GM20431 (cell line): ENCODE results near the gene PCCA.
"Not testable (repeated sequence)": the region's sequence is repeated elsewhere in the genome, so short reads cannot be mapped to it uniquely, and the experiment has no call there.

Experiments used
- in situ Hi-C: fragments of 300-500 bp; cut with MseI, MboI; formaldehyde crosslinking; loops from one replicate; pipeline ENCODE4 v1.15.0; 2020; ENCODE audit warnings: low sequenced_read_pairs; ENCODE audit not compliant: unreplicated experiment

Gene PCCA

GRCh38 chr13:100543872-100544602 lies 455.1 kb downstream of the PCCA start:
- in situ Hi-C loops: no loop called here

- in situ Hi-C loops: no loop called here
Observed at GRCh38 chr13:100544866-100545683, 456.2 kb downstream of the PCCA start.

GRCh38 chr13:100545684-100546061 lies 456.8 kb downstream of the PCCA start:
- in situ Hi-C loops: no loop called here

GRCh38 chr13:100546713-100547405 lies 458.0 kb downstream of the PCCA start:
- in situ Hi-C loops: no loop called here

GRCh38 chr13:100547791-100548201 lies 458.9 kb downstream of the PCCA start:
- in situ Hi-C loops: no loop called here

- in situ Hi-C loops: no loop called here
Observed at GRCh38 chr13:100549316-100549715, 460.4 kb downstream of the PCCA start.

- in situ Hi-C loops: loop anchor here (25.0 kb wide), 1 partner anchor 560 kb away; no protein-coding TSS in a partner anchor
Observed at GRCh38 chr13:100552755-100553154, 463.9 kb downstream of the PCCA start.

GRCh38 chr13:100559886-100560285 lies 471.0 kb downstream of the PCCA start:
- in situ Hi-C loops: loop anchor here (25.0 kb wide), 1 partner anchor 552 kb away; no protein-coding TSS in a partner anchor

GRCh38 chr13:100560498-100561157 lies 471.7 kb downstream of the PCCA start:
- in situ Hi-C loops: loop anchor here (25.0 kb wide), 1 partner anchor 552 kb away; no protein-coding TSS in a partner anchor

GRCh38 chr13:100561158-100561499 lies 472.2 kb downstream of the PCCA start:
- in situ Hi-C loops: loop anchor here (25.0 kb wide), 1 partner anchor 551 kb away; no protein-coding TSS in a partner anchor

GRCh38 chr13:100561599-100562204 lies 472.8 kb downstream of the PCCA start:
- in situ Hi-C loops: loop anchor here (25.0 kb wide), 1 partner anchor 551 kb away; no protein-coding TSS in a partner anchor

- in situ Hi-C loops: loop anchor here (25.0 kb wide), 1 partner anchor 549 kb away; no protein-coding TSS in a partner anchor
Observed at GRCh38 chr13:100563779-100564178, 474.9 kb downstream of the PCCA start.

GRCh38 chr13:100564444-100565223 lies 475.7 kb downstream of the PCCA start:
- in situ Hi-C loops: loop anchor here (25.0 kb wide), 1 partner anchor 548 kb away; no protein-coding TSS in a partner anchor

- in situ Hi-C loops: loop anchor here (25.0 kb wide), 1 partner anchor 547 kb away; no protein-coding TSS in a partner anchor
Observed at GRCh38 chr13:100565286-100565685, 476.4 kb downstream of the PCCA start.

- in situ Hi-C loops: loop anchor here (25.0 kb wide), 1 partner anchor 546 kb away; no protein-coding TSS in a partner anchor
Observed at GRCh38 chr13:100566543-100566942, 477.6 kb downstream of the PCCA start.

GRCh38 chr13:100573121-100573520 lies 484.2 kb downstream of the PCCA start:
- in situ Hi-C loops: loop anchor here (25.0 kb wide), 1 partner anchor 539 kb away; no protein-coding TSS in a partner anchor

- in situ Hi-C loops: not testable (repeated sequence)
Observed at GRCh38 chr13:100577239-100577638, 488.3 kb downstream of the PCCA start.
